ENCODE measurements around the gene ARHGEF7.
"Not testable (repeated sequence)": the region's sequence is repeated elsewhere in the genome, so short reads cannot be mapped to it uniquely, and the experiment has no call there.

The ARHGEF7 gene

DNA sequence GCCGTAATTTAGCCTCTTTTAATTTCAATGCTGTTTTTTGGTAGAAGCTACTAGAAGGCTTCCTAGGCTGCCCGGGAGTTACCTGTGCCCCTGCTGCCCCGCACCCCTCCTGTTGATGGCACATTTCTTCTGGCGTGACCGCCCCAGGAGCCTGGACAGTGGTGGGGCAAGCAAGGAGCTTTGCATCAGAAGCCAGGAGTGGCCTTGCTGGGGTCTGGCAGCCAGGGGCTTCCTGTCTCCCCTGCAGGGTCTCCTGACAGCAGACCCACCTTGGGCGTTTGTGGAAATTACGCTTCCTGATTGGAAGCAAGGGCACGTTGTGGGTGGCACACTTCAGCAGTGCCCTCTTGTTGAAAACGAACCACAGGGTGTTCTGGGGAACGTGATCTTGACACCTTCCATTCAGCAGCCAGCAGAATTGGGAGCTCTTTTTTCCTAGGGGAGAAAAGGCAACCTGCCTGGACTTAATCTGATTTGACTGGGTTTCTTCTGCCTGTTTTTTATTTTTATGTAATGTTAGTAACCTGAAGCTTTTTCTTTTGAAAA, 115.3 kb downstream of the ARHGEF7 start:
- DNase-seq, result no peak

GRCh38 chr13:111232191-111232590, 117.1 kb downstream of the ARHGEF7 start:
- no peak for DNase-seq

GRCh38 chr13:111233080-111233479, 118.0 kb downstream of the ARHGEF7 start:
- DNase-seq, result no peak

- DNase-seq, result no peak
Observed at GRCh38 chr13:111239764-111240670, 124.9 kb downstream of the ARHGEF7 start.

GRCh38 chr13:111241006-111241755, 126.1 kb downstream of the ARHGEF7 start:
- no peak for DNase-seq

- no peak for DNase-seq
Observed at GRCh38 chr13:111241862-111242261, 126.8 kb downstream of the ARHGEF7 start.

DNA sequence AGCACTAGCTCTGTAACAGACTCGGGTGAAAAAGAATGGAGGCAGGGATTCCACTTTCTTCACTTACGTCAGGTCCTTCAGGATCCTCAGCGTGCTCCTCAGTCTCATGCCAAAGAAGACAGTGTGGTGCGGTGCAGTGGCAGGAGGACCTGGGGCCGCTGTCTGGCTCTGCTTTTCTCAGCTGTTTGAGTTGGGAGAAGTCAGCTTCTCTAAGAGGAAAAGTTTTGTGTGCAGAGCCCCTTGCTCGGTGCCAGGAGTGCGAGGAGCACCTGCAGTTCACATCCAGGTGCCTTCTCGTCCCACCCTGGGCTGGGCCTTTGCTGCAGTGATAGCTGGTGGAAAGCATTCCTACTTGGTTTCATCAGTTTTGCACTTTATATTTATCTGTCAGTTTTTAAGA, 127.5 kb downstream of the ARHGEF7 start:
- DNase-seq, result no peak

- no peak for DNase-seq
Observed at GRCh38 chr13:111243981-111244380, 128.9 kb downstream of the ARHGEF7 start.

- no peak for DNase-seq
Observed at GRCh38 chr13:111245576-111246384, 130.7 kb downstream of the ARHGEF7 start.

DNA sequence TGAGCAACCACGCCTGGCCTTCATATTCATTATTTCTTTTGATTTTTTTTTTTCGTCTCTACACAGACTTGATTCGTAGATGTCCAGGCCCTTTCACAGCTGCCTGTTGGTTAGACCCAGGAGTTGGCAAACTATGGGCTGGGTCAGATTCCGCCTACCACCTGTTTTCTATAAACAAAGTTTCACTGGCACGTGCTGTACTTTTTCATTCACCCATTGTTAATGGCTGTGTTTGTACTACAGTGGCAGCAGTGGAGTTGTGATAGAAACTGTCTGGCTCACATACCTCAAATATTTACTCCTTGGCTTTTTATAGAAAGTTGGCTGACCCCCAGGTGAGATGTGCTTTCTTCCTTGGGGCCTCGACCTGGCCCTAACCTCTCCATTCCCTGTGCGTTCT, 132.4 kb downstream of the ARHGEF7 start:
- no peak for DNase-seq

DNA sequence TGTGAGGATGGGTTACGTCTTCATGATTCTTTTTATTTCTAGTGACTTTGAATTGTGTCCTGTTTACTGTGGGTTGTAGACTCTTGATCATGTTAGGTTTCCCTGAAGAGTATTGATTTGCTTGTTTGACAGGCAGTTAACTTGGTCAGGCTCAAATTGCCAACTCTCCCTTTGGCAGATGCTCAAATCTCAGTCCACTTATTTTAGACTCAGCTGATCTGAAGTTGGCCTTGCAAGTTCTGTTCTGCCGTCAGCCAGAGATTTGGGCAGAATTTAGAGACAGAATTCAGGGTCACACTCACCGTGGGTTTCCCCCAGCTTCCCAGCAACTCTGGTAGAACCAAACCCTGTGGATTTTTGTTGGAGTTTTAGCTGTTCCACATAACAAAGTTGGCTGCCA, 133.7 kb downstream of the ARHGEF7 start:
- no peak for DNase-seq

DNA sequence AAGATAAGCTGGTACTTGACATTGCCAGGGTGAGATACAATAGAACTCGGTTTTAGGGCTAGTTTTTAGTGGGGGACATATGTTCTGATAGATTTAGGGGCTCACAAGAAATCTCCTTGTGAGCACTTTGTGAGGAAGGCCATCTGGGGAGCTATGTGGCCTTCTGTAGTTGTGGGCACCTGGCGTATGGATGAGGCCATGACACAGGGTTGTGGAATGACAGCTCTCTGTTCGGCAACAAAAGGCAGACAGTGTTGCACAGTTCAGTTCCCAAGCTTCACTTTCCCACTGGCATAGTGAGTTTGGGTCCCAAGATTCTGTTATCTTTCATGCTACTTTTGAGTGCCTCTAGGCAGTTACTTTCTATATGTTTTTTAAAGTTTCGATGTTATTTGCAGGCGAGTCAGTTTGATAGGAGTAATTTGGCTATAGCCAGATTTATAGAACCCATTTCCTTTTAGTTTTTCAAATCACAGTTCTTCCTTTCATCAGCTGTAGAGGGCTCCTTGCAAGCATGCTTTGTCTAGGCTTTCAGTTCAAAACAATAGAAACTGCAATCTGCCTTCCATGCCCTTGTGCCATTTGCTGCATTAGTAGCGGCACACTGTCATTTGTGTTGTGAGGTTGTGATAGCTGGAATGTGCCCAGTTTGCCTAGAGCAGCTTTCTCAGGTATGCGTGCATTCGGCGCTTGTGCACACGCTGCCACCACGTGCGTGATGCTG, 134.7 kb downstream of the ARHGEF7 start:
- DNase-seq, result no peak

GRCh38 chr13:111251646-111252445, 136.7 kb downstream of the ARHGEF7 start:
- DNase-seq, result no peak

DNA sequence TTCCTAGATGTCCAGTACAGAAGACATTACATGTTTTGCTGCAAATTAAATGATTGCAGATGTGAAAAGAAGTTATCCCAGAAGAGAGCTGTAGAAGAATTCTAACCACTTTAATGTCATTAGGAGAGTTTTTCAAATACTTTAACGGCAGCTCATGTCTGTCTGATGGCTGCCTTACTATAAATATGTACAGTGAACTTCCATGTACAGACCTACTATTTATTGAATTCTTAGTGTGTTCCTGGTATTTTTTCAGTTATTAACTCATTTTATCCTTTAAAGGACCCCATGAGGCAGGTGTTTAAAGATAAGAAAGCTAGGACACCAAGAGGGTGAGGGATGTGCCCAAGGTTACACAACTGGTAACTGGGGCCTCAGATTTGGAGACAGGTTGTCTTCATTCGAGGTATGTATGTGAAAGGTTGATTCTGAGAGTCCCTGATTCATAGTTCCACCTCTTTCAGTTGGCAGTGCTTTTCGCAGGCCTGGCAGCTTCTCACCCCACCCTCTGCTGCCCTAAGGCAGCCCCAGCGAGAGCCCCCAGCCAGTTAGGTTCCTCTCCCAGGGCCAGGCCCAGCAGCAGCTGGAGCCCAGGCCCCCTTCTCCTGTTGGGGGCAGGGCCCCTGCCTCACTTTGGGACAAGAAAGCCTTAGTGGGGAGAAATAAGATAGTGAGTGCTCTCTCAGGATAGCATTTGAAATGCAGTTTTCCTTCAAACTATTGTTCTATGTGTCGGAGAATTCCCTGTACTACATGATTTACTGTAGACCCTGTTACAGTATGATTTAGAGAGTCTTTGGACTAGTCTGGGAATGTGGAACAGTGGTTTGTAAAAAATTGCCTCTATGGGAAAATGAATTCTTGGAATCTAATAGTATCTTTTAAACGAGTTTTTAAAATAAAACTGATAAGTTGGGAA, 137.6 kb downstream of the ARHGEF7 start:
- no peak for DNase-seq

- DNase-seq, result no peak
Observed at GRCh38 chr13:111253365-111253872, 138.3 kb downstream of the ARHGEF7 start.

- no peak for DNase-seq
Observed at GRCh38 chr13:111255228-111255790, 140.2 kb downstream of the ARHGEF7 start.

DNA sequence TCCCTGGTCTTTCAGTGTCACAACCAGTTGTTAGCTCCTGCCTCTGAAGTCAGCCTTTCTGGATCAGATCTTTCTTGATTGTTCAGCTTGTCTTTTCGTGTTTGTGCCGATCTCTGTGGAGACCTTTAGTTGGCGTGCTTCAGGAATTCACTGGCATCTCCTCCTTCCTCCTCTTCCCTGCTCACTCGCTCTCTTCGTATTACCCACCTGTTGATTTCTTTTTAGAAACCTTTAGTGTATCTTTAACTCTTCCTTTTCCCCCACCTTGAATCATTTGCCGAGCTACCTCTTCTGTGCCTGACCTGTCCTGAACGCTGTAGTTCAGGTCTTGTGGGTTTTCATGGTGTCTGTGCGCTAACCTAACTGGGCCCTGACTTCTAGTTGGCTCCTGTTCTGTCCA, 141.3 kb downstream of the ARHGEF7 start:
- no peak for DNase-seq

- no peak for DNase-seq
Observed at GRCh38 chr13:111256946-111257345, 141.8 kb downstream of the ARHGEF7 start.

- not testable (repeated sequence) for DNase-seq
Observed at GRCh38 chr13:111257899-111258298, 142.8 kb downstream of the ARHGEF7 start.

DNA sequence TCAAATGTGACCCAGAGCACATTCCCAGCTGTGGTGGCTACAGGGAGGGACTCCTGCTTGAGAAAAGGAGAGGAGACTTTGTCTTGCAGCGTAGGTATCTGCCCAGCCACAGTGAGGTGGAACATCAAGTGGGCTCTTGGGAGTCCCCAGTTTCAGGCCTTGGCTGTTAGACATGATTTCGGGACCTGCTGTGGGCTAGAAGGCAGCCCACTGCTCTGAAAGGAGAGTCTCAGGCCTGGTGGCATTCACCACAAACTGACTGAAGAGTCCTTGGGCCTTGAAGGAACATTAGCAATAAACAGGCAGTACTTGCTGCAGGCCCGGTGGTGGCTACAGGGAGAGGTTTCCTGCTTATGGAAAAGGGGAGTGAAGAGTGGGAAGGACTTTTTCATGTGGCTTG, 143.5 kb downstream of the ARHGEF7 start:
- DNase-seq, result no peak
